ENCODE results near the gene ATAD3A. TPM values are rescaled to one million over a fixed set of nuclear protein-coding genes. Genes with fewer than 3 reads are reported as not detected.
A peak's percentile ranks its signal among the peaks of the same experiment; 100 is the strongest.

The ATAD3A gene
- total RNA-seq, 2 donors from 2014 or later = 30.0 to 32.8 TPM

DNA sequence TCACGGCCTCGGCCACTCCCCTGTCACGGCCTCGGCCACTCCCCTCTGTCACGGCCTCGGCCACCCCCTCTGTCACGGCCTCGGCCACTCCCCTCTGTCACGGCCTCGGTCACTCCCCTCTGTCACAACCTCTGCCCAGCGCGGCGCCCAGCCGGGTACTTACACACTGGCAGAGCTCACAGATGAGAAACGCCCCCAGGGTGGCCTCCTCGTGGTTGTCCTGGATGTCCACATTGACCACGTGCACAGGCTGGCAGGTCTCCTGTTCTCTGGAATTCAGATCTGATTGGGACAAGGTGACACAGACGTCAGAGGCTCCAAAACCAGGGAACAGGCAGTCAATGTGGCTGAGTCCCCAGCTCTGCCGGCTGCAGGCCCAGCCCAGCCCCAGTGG, 31.7 kb downstream of the ATAD3A start:
- Histone ChIP-seq H3K27me3 (replicated peaks; ENCODE audit: insufficient read depth) (no peaks in the 10 kb centered on the region), H3K36me3 (no peaks in the 10 kb centered on the region), H3K27ac (no peak overlapping the region), H3K4me3 (no peak overlapping the region), H3K9me3 (no peaks in the 10 kb centered on the region), H3K4me1 (replicated peaks) (peaks cover 4% of the 10 kb centered on the region)
- intact Hi-C loops (cut with DNase I) = no loop called here
- DNase-seq (ENCODE audit: low spot score) = peak; percentile 51
- 63% methylated on average over 19 of the region's 19 CpGs for WGBS
- TF ChIP-seq, protein P1, sequence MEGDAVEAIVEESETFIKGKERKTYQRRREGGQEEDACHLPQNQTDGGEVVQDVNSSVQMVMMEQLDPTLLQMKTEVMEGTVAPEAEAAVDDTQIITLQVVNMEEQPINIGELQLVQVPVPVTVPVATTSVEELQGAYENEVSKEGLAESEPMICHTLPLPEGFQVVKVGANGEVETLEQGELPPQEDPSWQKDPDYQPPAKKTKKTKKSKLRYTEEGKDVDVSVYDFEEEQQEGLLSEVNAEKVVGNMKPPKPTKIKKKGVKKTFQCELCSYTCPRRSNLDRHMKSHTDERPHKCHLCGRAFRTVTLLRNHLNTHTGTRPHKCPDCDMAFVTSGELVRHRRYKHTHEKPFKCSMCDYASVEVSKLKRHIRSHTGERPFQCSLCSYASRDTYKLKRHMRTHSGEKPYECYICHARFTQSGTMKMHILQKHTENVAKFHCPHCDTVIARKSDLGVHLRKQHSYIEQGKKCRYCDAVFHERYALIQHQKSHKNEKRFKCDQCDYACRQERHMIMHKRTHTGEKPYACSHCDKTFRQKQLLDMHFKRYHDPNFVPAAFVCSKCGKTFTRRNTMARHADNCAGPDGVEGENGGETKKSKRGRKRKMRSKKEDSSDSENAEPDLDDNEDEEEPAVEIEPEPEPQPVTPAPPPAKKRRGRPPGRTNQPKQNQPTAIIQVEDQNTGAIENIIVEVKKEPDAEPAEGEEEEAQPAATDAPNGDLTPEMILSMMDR (IDR thresholded peaks at IDR 0.05) = no peak
- peak; percentile 45 for TF ChIP-seq POLR2AphosphoS5 (IDR thresholded peaks at IDR 0.05)

DNA sequence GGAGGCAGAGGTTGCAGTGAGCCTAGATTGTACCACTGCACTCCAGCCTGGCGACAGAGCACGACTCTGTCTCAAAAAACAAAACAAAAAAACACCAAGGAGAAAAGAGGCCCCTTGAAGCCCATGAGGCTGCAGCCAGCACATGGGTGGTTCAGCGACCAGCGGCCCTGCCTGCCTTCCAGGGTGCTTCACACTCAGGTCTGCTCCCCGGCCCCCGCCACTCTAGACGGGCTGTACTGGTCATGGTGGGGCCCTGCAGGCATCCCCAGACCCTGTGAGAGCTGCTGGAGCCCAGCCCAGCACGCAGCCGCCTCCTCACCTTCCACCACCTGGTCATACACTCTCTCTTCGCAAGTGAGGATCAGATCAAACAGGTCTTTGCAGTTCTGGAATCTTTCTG, 32.6 kb downstream of the ATAD3A start:
- H3K9me3 ChIP-seq = no peaks in the 10 kb centered on the region
- intact Hi-C loops (cut with DNase I) = no loop called here
- H3K27me3 ChIP-seq (replicated peaks; ENCODE audit: insufficient read depth) = no peaks in the 10 kb centered on the region
- no peak for TF ChIP-seq POLR2A (IDR thresholded peaks at IDR 0.05)
- TF ChIP-seq POLR2AphosphoS5 (IDR thresholded peaks at IDR 0.05) = no peak
- TF ChIP-seq, protein P1 (IDR thresholded peaks at IDR 0.05) = no peak
- no peaks in the 10 kb centered on the region for H3K36me3 ChIP-seq
- no peak overlapping the region for H3K27ac ChIP-seq
- WGBS = 88% methylated on average over 10 of the region's 10 CpGs
- no peak for DNase-seq (ENCODE audit: low spot score)
- H3K4me1 ChIP-seq (replicated peaks) = no peaks in the 10 kb centered on the region
- H3K4me3 ChIP-seq = no peak overlapping the region

- intact Hi-C loops (cut with DNase I) = no loop called here
- H3K27ac ChIP-seq = no peak overlapping the region
- DNase-seq (ENCODE audit: low spot score) = no peak
- no peaks in the 10 kb centered on the region for H3K27me3 ChIP-seq (replicated peaks; ENCODE audit: insufficient read depth)
- no peaks in the 10 kb centered on the region for H3K4me1 ChIP-seq (replicated peaks)
- 89% methylated on average over 23 of the region's 23 CpGs for WGBS
- no peak overlapping the region for H3K4me3 ChIP-seq
- no peaks in the 10 kb centered on the region for H3K9me3 ChIP-seq
- TF ChIP-seq, protein P1 (IDR thresholded peaks at IDR 0.05) = no peak
- no peak for TF ChIP-seq POLR2AphosphoS5 (IDR thresholded peaks at IDR 0.05)
- no peak for TF ChIP-seq POLR2A (IDR thresholded peaks at IDR 0.05)
- no peaks in the 10 kb centered on the region for H3K36me3 ChIP-seq
These were observed 34.2 kb downstream of the ATAD3A start for GRCh38 chr1:1545946-1546737.

DNA sequence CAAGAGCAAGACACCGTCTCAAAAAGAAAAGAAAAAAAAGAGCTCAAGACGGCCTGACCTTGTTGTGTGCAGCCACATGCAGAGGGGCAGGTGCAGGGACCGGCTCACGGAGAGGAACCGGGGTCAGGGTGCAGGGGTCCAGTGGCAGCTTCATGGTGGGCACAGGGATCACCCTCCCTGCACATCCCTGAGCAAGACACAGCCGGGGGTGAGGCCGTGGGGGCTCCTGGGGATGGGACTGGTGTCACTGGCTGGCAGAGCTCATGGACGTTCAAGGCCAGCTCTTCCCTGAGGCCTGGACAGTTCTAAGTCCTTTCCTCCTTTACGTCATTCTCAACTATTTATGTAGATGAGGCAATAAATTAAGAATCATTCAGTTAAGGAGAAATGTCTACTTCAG, 35.0 kb downstream of the ATAD3A start:
- no peaks in the 10 kb centered on the region for H3K9me3 ChIP-seq
- no peak for TF ChIP-seq POLR2AphosphoS5 (IDR thresholded peaks at IDR 0.05)
- TF ChIP-seq, protein P1 (IDR thresholded peaks at IDR 0.05) = no peak
- no peak for TF ChIP-seq POLR2A (IDR thresholded peaks at IDR 0.05)
- intact Hi-C loops (cut with DNase I) = no loop called here
- no peaks in the 10 kb centered on the region for H3K27me3 ChIP-seq (replicated peaks; ENCODE audit: insufficient read depth)
- H3K36me3 ChIP-seq = no peaks in the 10 kb centered on the region
- H3K27ac ChIP-seq = no peak overlapping the region
- H3K4me1 ChIP-seq (replicated peaks) = no peaks in the 10 kb centered on the region
- no peak for DNase-seq (ENCODE audit: low spot score)
- 87% methylated on average over 9 of the region's 9 CpGs for WGBS
- no peak overlapping the region for H3K4me3 ChIP-seq

- H3K36me3 ChIP-seq = no peaks in the 10 kb centered on the region
- intact Hi-C loops (cut with DNase I) = no loop called here
- WGBS = 90% methylated on average over 19 of the region's 19 CpGs
- no peak overlapping the region for H3K4me3 ChIP-seq
- no peak overlapping the region for H3K27ac ChIP-seq
- H3K9me3 ChIP-seq = no peaks in the 10 kb centered on the region
- TF ChIP-seq POLR2AphosphoS5 (IDR thresholded peaks at IDR 0.05) = no peak
- TF ChIP-seq POLR2A (IDR thresholded peaks at IDR 0.05) = no peak
- TF ChIP-seq, protein P1 (IDR thresholded peaks at IDR 0.05) = no peak
- no peak for DNase-seq (ENCODE audit: low spot score)
- H3K27me3 ChIP-seq (replicated peaks; ENCODE audit: insufficient read depth) = no peaks in the 10 kb centered on the region
- no peaks in the 10 kb centered on the region for H3K4me1 ChIP-seq (replicated peaks)
These were observed 35.5 kb downstream of the ATAD3A start for GRCh38 chr1:1547476-1547875.
